Endothelial cell of umbilical vein (primary cell): ENCODE data around the gene NEXN. TPM values are rescaled to one million over a fixed set of nuclear protein-coding genes. Genes with fewer than 3 reads are reported as not detected.

ENCODE experiments used
- BruUV-seq: library from RNA; stranded (reverse); fragments of 400-500 nt; replicated peaks from 2 replicates; lab custom pipeline; 2021; lab: Mats Ljungman, UMichigan
- CTCF ChIA-PET: fragments of 300-600, 350-600 bp; sonication (Branson Sonifier 250); formaldehyde crosslinking; loops from one replicate; lab custom pipeline; 2021; ENCODE audit warnings: antibody characterized with exemption, inconsistent platforms; lab: Charles Lee
- POLR2A ChIA-PET: fragments of 300-600, 350-600 bp; sonication (Branson Sonifier 250); formaldehyde crosslinking; loops from one replicate; lab custom pipeline; 2021; ENCODE audit warnings: antibody characterized with exemption, inconsistent platforms; lab: Charles Lee
- DNase-seq: peaks from one replicate; pipeline ENCODE4 v3.0.0-alpha.2; 2011; ENCODE audit warnings: low read depth, low spot score
- FAIRE-seq: peaks from 2 replicates; lab custom pipeline; 2011; peaks lifted over from hg19 to GRCh38; lab: Jason Lieb, UNC
- H2AFZ ChIP-seq: 2 replicates; pipeline ENCODE4 v1.6.0; 2012; ENCODE audit warnings: low read depth, low read length, control low read depth, inconsistent platforms
- H3K27ac ChIP-seq: 2 replicates; pipeline ENCODE4 v1.5.1; 2011; ENCODE audit warnings: low read depth, mild to moderate bottlenecking, control low read depth, low read length, moderate library complexity; ENCODE audit not compliant: insufficient read depth
- H3K27me3 ChIP-seq, 2 experiments: 2 replicates each; pipeline versions ENCODE4 v1.6.0 to v1.6.1; 2011; ENCODE audit warnings: low read length in 2 of 2, mixed read lengths in 1 of 2; ENCODE audit not compliant: control insufficient read depth in 2 of 2, insufficient read depth in 2 of 2
- H3K36me3 ChIP-seq, 2 experiments: 2 replicates in 1 of 2; 3 replicates in 1 of 2; pipeline ENCODE4 v1.5.1; 2011; ENCODE audit warnings: low read length in 2 of 2, mild to moderate bottlenecking in 1 of 2, moderate library complexity in 1 of 2; ENCODE audit not compliant: control insufficient read depth in 2 of 2, insufficient read depth in 2 of 2; ENCODE audit errors: extremely low read depth in 1 of 2
- H3K4me1 ChIP-seq: 3 replicates; pipeline ENCODE4 v1.5.1; 2011; ENCODE audit warnings: mild to moderate bottlenecking, low read length; ENCODE audit not compliant: control insufficient read depth, insufficient read depth; ENCODE audit errors: extremely low read depth
- H3K4me2 ChIP-seq: 2 replicates; pipeline ENCODE4 v1.6.1; 2011; ENCODE audit warnings: low read length, control low read depth, mixed read lengths; ENCODE audit not compliant: insufficient read depth
- H3K4me3 ChIP-seq, 3 experiments: fragments of 200-600 bp in 1 of 3; sonication (generic), shearing (Covaris generic) in 1 of 3; replicated peaks in 1 of 3; 2 replicates each; pipeline ENCODE4 v1.5.1; 2011 to 2016; ENCODE audit warnings: control low read depth in 3 of 3, low read length in 3 of 3, mild to moderate bottlenecking in 2 of 3, inconsistent platforms in 1 of 3, low read depth in 1 of 3, moderate library complexity in 1 of 3; ENCODE audit not compliant: insufficient read depth in 1 of 3
- H3K79me2 ChIP-seq: 2 replicates; pipeline ENCODE4 v1.6.0; 2012; ENCODE audit warnings: low read length, inconsistent platforms; ENCODE audit not compliant: control insufficient read depth, insufficient read depth
- H3K9ac ChIP-seq: replicated peaks from 2 replicates; pipeline ENCODE3; 2011; ENCODE audit warnings: low read length, control low read depth; ENCODE audit not compliant: insufficient read depth; ENCODE audit errors: extremely low read depth
- H3K9me1 ChIP-seq: replicated peaks from 3 replicates; pipeline ENCODE4 v1.6.0; 2011; ENCODE audit warnings: mild to moderate bottlenecking, low read length; ENCODE audit not compliant: control insufficient read depth, insufficient read depth; ENCODE audit errors: extremely low read depth
- H3K9me3 ChIP-seq: replicated peaks from 2 replicates; pipeline ENCODE4 v1.5.1; 2012; ENCODE audit warnings: low read length, inconsistent platforms; ENCODE audit not compliant: control insufficient read depth, insufficient read depth
- H4K20me1 ChIP-seq: replicated peaks from 2 replicates; pipeline ENCODE3; 2011; ENCODE audit warnings: mild to moderate bottlenecking, low read length; ENCODE audit not compliant: control insufficient read depth, insufficient read depth; ENCODE audit errors: extremely low read depth
- FOS ChIP-seq: IDR thresholded peaks from 2 replicates; pipeline ENCODE4 v1.6.1; 2011; ENCODE audit warnings: mild to moderate bottlenecking, low read length, moderate library complexity, borderline replicate concordance; ENCODE audit not compliant: insufficient read depth
- JUN ChIP-seq: IDR thresholded peaks from 2 replicates; pipeline ENCODE4 v1.6.1; 2011; ENCODE audit warnings: borderline replicate concordance, low read depth; ENCODE audit not compliant: insufficient read length, insufficient read depth
- dilution Hi-C: fragments of 300-500 bp; cut with MboI; formaldehyde crosslinking; loops from one replicate; pipeline ENCODE4 v1.15.0; 2019; ENCODE audit warnings: low sequenced_read_pairs; ENCODE audit not compliant: extremely low pct_ligation_motif_present
- intact Hi-C: fragments of 100-400 bp; cut with micrococcal nuclease; formaldehyde crosslinking; loops from one replicate; pipeline ENCODE4 v1.10.0; 2022
- polyA plus RNA-seq, 4 experiments: library from polyadenylated mRNA; depleted of rRNA in 3 of 4; stranded (reverse) in 3 of 4; unstranded in 1 of 4; fragments of >200 nt; gene quantifications; 2 replicates each; pipeline versions ENCODE4 v1.2.1 to v1.2.3, GENCODE V29; 2011 to 2012; ENCODE audit warnings: missing spikeins in 1 of 4
- total RNA-seq: library from RNA; stranded (reverse); gene quantifications from 2 replicates; pipeline ENCODE4 v1.2.3, GENCODE V29; 2021
- TF ChIP-seq, protein P1 (sequence below), 2 donors: IDR thresholded peaks; 1 replicate in 1 of 2; 2 replicates in 1 of 2; pipeline ENCODE4 v1.5.1; 2011; ENCODE audit warnings: low read length in 2 of 2, mild to moderate bottlenecking in 2 of 2, moderate library complexity in 2 of 2, control low read depth in 1 of 2, inconsistent platforms in 1 of 2, low read depth in 1 of 2; ENCODE audit not compliant: insufficient read depth in 1 of 2; ENCODE audit errors: extremely low read depth in 1 of 2

Gene NEXN
- total and polyA plus RNA-seq, 2 donors (not counting 3 experiments of a cell fraction or from before 2014, with no cell fraction given), result 1.0 to 11.7 TPM

DNA sequence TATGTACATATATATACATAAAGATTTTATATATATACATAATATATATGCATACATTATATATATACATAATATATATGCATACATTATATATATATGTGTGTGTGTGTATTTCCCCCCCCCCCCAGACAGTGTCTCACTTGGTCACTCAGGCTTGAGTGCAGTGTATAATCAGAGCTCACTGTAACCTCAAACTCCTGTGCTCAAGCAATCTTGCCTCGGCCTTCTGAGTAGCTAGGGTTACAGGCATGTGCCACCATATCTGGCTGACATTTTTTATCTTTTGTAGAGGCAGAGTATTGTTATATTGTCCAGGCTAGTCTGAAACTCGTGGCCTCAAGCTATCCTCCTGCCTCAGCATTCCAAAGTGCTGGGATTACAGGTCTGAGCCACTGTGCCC is 99.5 kb downstream of the NEXN start:
- Histone ChIP-seq H3K27ac (no peak overlapping the region), H3K9ac (no peak overlapping the region), H4K20me1 (peaks cover 5% of the 10 kb centered on the region), H3K9me3 (no peaks in the 10 kb centered on the region), H3K4me2 (no peak overlapping the region), H3K9me1 (no peaks in the 10 kb centered on the region), H3K4me1 (no peaks in the 10 kb centered on the region), H2AFZ (no peak overlapping the region), H3K36me3 (peaks cover 0 to 3% of the 10 kb centered on the region in 2 experiments), H3K27me3 (no peaks in the 10 kb centered on the region), H3K79me2 (peaks cover 65% of the 10 kb centered on the region), H3K4me3 (no peak overlapping the region)
- no TSS peak for BruUV-seq
- DNase-seq (no peak), FAIRE-seq (no peak)
- ChIA-PET POLR2A (interaction anchor here (1.3 kb wide), 1 partner anchor 16 kb away, joined by 5 read pairs; the partner anchor contains the start of gene DNAJB4), CTCF (interaction anchor here (1.1 to 4.3 kb wide), 3 partner anchors 10 to 127 kb away, joined by 3 to 19 read pairs (median 3); partner anchors contain the start of gene FUBP1)
- intact Hi-C loops, result no loop called here
- dilution Hi-C loops, result no loop called here
- no peak for TF ChIP-seq JUN

DNA sequence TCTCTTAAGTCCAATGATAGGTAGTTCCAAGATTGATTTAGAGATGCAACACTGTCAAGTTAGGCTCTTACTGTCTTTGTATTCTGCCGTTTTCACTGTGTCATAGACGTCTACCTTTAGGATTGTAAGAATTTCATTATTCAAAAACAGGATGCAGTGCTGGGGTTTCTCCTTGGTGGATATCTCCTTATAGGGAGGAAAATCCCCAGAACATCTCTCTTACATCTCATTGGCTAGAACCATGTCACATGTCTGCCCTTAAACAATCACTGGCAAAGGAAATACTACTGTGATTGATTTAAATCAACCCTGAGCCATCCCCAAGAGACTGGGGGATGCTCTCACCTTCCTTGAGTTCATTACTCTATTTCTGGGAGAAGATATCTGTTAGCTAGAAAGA is 101.3 kb downstream of the NEXN start:
- CTCF ChIA-PET, result interaction anchor here (1.3 to 1.6 kb wide), 2 partner anchors 9 to 11 kb away, joined by 3 to 5 read pairs; no protein-coding TSS in a partner anchor
- POLR2A ChIA-PET, result no interaction called here

More for the DNA sequence above, 101.3 kb downstream of the NEXN start:
- no TSS peak for BruUV-seq
- Histone ChIP-seq H4K20me1 (peaks cover 5% of the 10 kb centered on the region), H2AFZ (no peak overlapping the region), H3K9me1 (no peaks in the 10 kb centered on the region), H3K36me3 (peaks cover 0 to 6% of the 10 kb centered on the region in 2 experiments), H3K79me2 (peaks cover 66% of the 10 kb centered on the region), H3K9me3 (no peaks in the 10 kb centered on the region), H3K4me3 (no peak overlapping the region), H3K4me1 (no peaks in the 10 kb centered on the region), H3K27me3 (no peaks in the 10 kb centered on the region), H3K9ac (no peak overlapping the region), H3K4me2 (no peak overlapping the region), H3K27ac (no peak overlapping the region)
- intact Hi-C loops (no loop called here), dilution Hi-C loops (no loop called here)
- FAIRE-seq (no peak), DNase-seq (no peak)
- TF ChIP-seq JUN, result no peak
- TF ChIP-seq FOS, result no peak
- TF ChIP-seq, protein P1, sequence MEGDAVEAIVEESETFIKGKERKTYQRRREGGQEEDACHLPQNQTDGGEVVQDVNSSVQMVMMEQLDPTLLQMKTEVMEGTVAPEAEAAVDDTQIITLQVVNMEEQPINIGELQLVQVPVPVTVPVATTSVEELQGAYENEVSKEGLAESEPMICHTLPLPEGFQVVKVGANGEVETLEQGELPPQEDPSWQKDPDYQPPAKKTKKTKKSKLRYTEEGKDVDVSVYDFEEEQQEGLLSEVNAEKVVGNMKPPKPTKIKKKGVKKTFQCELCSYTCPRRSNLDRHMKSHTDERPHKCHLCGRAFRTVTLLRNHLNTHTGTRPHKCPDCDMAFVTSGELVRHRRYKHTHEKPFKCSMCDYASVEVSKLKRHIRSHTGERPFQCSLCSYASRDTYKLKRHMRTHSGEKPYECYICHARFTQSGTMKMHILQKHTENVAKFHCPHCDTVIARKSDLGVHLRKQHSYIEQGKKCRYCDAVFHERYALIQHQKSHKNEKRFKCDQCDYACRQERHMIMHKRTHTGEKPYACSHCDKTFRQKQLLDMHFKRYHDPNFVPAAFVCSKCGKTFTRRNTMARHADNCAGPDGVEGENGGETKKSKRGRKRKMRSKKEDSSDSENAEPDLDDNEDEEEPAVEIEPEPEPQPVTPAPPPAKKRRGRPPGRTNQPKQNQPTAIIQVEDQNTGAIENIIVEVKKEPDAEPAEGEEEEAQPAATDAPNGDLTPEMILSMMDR (IDR thresholded peaks at IDR 0.05; ENCODE audit: extremely low read depth in 1 of 2, insufficient read depth in 1 of 2, low read depth in 1 of 2, low read length in 2 of 2), result no peak
